Ovary (tissue), 3 donors: ENCODE data around the gene CDC42SE2.

ENCODE experiments used
- CTCF ChIP-seq, 3 donors: fragments of 450-650 bp in 2 of 3; fragments of 200-600 bp in 1 of 3; IDR thresholded peaks; one replicate each; pipeline versions ENCODE4 v1.5.1 to v1.8.0; 2016 to 2022; ENCODE audit warnings: antibody characterized with exemption in 3 of 3, mild to moderate bottlenecking in 1 of 3
- EP300 ChIP-seq: sonication (generic); formaldehyde crosslinking; IDR thresholded peaks from one replicate; pipeline ENCODE4 v1.6.1; 2017; ENCODE audit warnings: antibody characterized with exemption
- POLR2A ChIP-seq: fragments of 450-650 bp; IDR thresholded peaks from one replicate; pipeline ENCODE4 v1.6.1; 2017; ENCODE audit warnings: antibody characterized with exemption, mild to moderate bottlenecking, moderate library complexity
- donor health status: DM: no; HTN: no; CAD: no.

- TF ChIP-seq POLR2A (no peak), EP300 (no peak), CTCF (IDR thresholded peaks at IDR 0.05) (no peak)
Observed at GRCh38 chr5:131270809-131271208, 7.0 kb downstream of the CDC42SE2 start.
